Small intestine (tissue), 7 donors: ENCODE measurements around the gene OXLD1. TPM values are rescaled to one million over a fixed set of nuclear protein-coding genes. Genes with fewer than 3 reads are reported as not detected.

ENCODE experiments used
- DNase-seq, 2 donors: peaks; one replicate each; pipeline versions ENCODE4 v3.0.0 to v3.0.0-alpha.2; 2013
- FAIRE-seq: peaks from 2 replicates; lab custom pipeline; 2012; peaks lifted over from hg19 to GRCh38; lab: Jason Lieb, UNC
- H3K27ac ChIP-seq, 3 donors: one replicate each; pipeline ENCODE4 v1.5.1; 2013; ENCODE audit warnings: low read length in 2 of 3, mild to moderate bottlenecking in 2 of 3, control low read depth in 1 of 3, inconsistent platforms in 1 of 3, low read depth in 1 of 3, moderate library complexity in 1 of 3
- H3K27me3 ChIP-seq, 3 donors: one replicate each; pipeline ENCODE4 v1.6.1; 2013; ENCODE audit warnings: low read length in 3 of 3, inconsistent platforms in 1 of 3; ENCODE audit not compliant: control insufficient read depth in 3 of 3, insufficient read depth in 3 of 3
- H3K36me3 ChIP-seq, 3 donors: one replicate each; pipeline ENCODE4 v1.6.1; 2013; ENCODE audit warnings: low read length in 3 of 3, inconsistent platforms in 1 of 3, low read depth in 1 of 3, mild to moderate bottlenecking in 1 of 3, moderate library complexity in 1 of 3; ENCODE audit not compliant: control insufficient read depth in 3 of 3, insufficient read depth in 2 of 3
- H3K4me1 ChIP-seq, 3 donors: one replicate each; pipeline ENCODE4 v1.6.1; 2013; ENCODE audit warnings: low read length in 2 of 3, inconsistent platforms in 1 of 3, low read depth in 1 of 3, mild to moderate bottlenecking in 1 of 3, moderate library complexity in 1 of 3; ENCODE audit not compliant: control insufficient read depth in 3 of 3, insufficient read depth in 2 of 3
- H3K4me3 ChIP-seq, 3 donors: one replicate each; pipeline ENCODE4 v1.5.1; 2013; ENCODE audit warnings: low read length in 3 of 3, control low read depth in 1 of 3, inconsistent platforms in 1 of 3, low read depth in 1 of 3, mild to moderate bottlenecking in 1 of 3, moderate library complexity in 1 of 3
- H3K9me3 ChIP-seq, 2 donors: one replicate each; pipeline ENCODE4 v1.6.1; 2013; ENCODE audit warnings: low read depth in 1 of 2, low read length in 1 of 2; ENCODE audit not compliant: control insufficient read depth in 2 of 2, insufficient read depth in 1 of 2
- WGBS, 3 donors: extraction: QIAGEN DNeasy Blood & Tissue Kit; methylation state at CpG; one replicate each; pipeline ENCODE4 v1.1.7; 2013; 5-methylcytosine and 5-hydroxymethylcytosine counted together
- polyA plus RNA-seq, 4 donors: library from polyadenylated mRNA; stranded (reverse) in 3 of 4; unstranded in 1 of 4; fragments of 200-250 nt in 3 of 4; fragments of 120-200 nt in 1 of 4; gene quantifications; one replicate each; pipeline versions ENCODE4 v1.2.1 to v1.2.3, GENCODE V29; 2013
- donor health status: healthy with polysubstance abuse.
- donor health status: control.
- donor health status: control.
- donor health status: Bipolar disorder and iron deficiency.
- donor health status: healthy.

Gene OXLD1
- polyA plus RNA-seq, 4 donors, result 22.1 to 76.0 (median 65.2) TPM

- DNase-seq (no peak), FAIRE-seq (no peak)
- peaks cover 0 to 2% (median 0%) of the 10 kb centered on the region in 3 donors for H3K4me1 ChIP-seq
- H3K27ac ChIP-seq, result no peak within 1 kb of the TSS
- peaks cover 0 to 9% (median 0%) of the 10 kb centered on the region in 3 donors for H3K27me3 ChIP-seq
- no peak within 1 kb of the TSS for H3K4me3 ChIP-seq
- H3K36me3 ChIP-seq, result no peaks in the 10 kb centered on the region
- WGBS, 3 donors, result 75 to 85% (median 81%) methylated on average over 13 to 15 of the region's 15 CpGs
- H3K9me3 ChIP-seq, result no peaks in the 10 kb centered on the region
Measured at GRCh38 chr17:81656118-81656743, 10.2 kb downstream of the OXLD1 start, which contains the start of gene PDE6G. TSS of gene PDE6G (minus strand) at chr17:81656542. CDS start at chr17:81653305, 3,237 bp downstream.

GRCh38 chr17:81655378-81656117, 10.9 kb downstream of the OXLD1 start:
- H3K4me1 ChIP-seq, result peaks cover 0 to 2% (median 0%) of the 10 kb centered on the region in 3 donors
- peaks cover 0 to 9% (median 0%) of the 10 kb centered on the region in 3 donors for H3K27me3 ChIP-seq
- no peaks in the 10 kb centered on the region for H3K36me3 ChIP-seq
- 81 to 84% (median 82%) methylated on average over 18 of the region's 18 CpGs for WGBS, 3 donors
- FAIRE-seq (no peak), DNase-seq (no peak)
- H3K27ac ChIP-seq, result no peak overlapping the region
- H3K4me3 ChIP-seq, result no peak overlapping the region
- H3K9me3 ChIP-seq, result no peaks in the 10 kb centered on the region

GRCh38 chr17:81652906-81653771, 13.3 kb downstream of the OXLD1 start:
- no peak for FAIRE-seq
- Histone ChIP-seq H3K27ac (no peak overlapping the region), H3K9me3 (peaks cover 0 to 14% of the 10 kb centered on the region in 2 donors), H3K27me3 (peaks cover 2 to 23% (median 9%) of the 10 kb centered on the region in 3 donors), H3K4me3 (peak overlapping the region in 1 of 3 donors; percentile 25), H3K36me3 (no peaks in the 10 kb centered on the region), H3K4me1 (peaks cover 0 to 2% (median 0%) of the 10 kb centered on the region in 3 donors)
- no peak for DNase-seq
- 29 to 56% (median 45%) methylated on average over 18 to 27 of the region's 27 CpGs for WGBS, 3 donors

GRCh38 chr17:81651692-81652091, 14.7 kb downstream of the OXLD1 start:
- Histone ChIP-seq H3K4me3 (no peak overlapping the region), H3K4me1 (peaks cover 0 to 2% (median 0%) of the 10 kb centered on the region in 3 donors), H3K36me3 (no peaks in the 10 kb centered on the region), H3K27me3 (peaks cover 8 to 35% (median 15%) of the 10 kb centered on the region in 3 donors), H3K27ac (no peak overlapping the region), H3K9me3 (peaks cover 0 to 18% of the 10 kb centered on the region in 2 donors)
- WGBS, 3 donors, result 74 to 80% (median 78%) methylated on average over 10 of the region's 10 CpGs
- FAIRE-seq, result no peak
- DNase-seq, result no peak

- Histone ChIP-seq H3K4me3 (no peak overlapping the region), H3K27me3 (peaks cover 8 to 36% (median 15%) of the 10 kb centered on the region in 3 donors), H3K27ac (no peak overlapping the region), H3K9me3 (peaks cover 0 to 18% of the 10 kb centered on the region in 2 donors), H3K36me3 (no peaks in the 10 kb centered on the region), H3K4me1 (peaks cover 0 to 2% (median 0%) of the 10 kb centered on the region in 3 donors)
- 66 to 77% (median 76%) methylated on average over 8 to 9 of the region's 9 CpGs for WGBS, 3 donors
- no peak for DNase-seq
- FAIRE-seq, result no peak
Measured at GRCh38 chr17:81650951-81651350, 15.5 kb downstream of the OXLD1 start.

- H3K9me3 ChIP-seq, result peaks cover 0 to 18% of the 10 kb centered on the region in 2 donors
- peaks cover 8 to 36% (median 15%) of the 10 kb centered on the region in 3 donors for H3K27me3 ChIP-seq
- DNase-seq, result no peak
- 66 to 74% (median 70%) methylated on average over 14 of the region's 14 CpGs for WGBS, 3 donors
- H3K4me3 ChIP-seq, result no peak overlapping the region
- no peaks in the 10 kb centered on the region for H3K36me3 ChIP-seq
- H3K27ac ChIP-seq, result no peak overlapping the region
- FAIRE-seq, result no peak
- H3K4me1 ChIP-seq, result peaks cover 0 to 2% (median 0%) of the 10 kb centered on the region in 3 donors
Measured at GRCh38 chr17:81648707-81649085, 17.7 kb downstream of the OXLD1 start.

GRCh38 chr17:81648013-81648706, 18.2 kb downstream of the OXLD1 start:
- FAIRE-seq, result no peak

More at GRCh38 chr17:81648013-81648706, 18.2 kb downstream of the OXLD1 start:
- WGBS, 3 donors, result 11 to 40% (median 31%) methylated on average over 56 to 78 of the region's 78 CpGs
- H3K4me1 ChIP-seq, result peaks cover 0 to 2% (median 0%) of the 10 kb centered on the region in 3 donors
- no peak overlapping the region for H3K27ac ChIP-seq
- peaks cover 8 to 33% (median 15%) of the 10 kb centered on the region in 3 donors for H3K27me3 ChIP-seq
- H3K36me3 ChIP-seq, result no peaks in the 10 kb centered on the region
- DNase-seq, result no peak
- no peak overlapping the region for H3K4me3 ChIP-seq
- H3K9me3 ChIP-seq, result peaks cover 0 to 18% of the 10 kb centered on the region in 2 donors
